Ovary (tissue), 3 donors: ENCODE results near the gene GAK.

Experiments used
- CTCF ChIP-seq, 3 donors: fragments of 450-650 bp in 2 of 3; fragments of 200-600 bp in 1 of 3; IDR thresholded peaks; one replicate each; pipeline versions ENCODE4 v1.5.1 to v1.8.0; 2016 to 2022; ENCODE audit warnings: antibody characterized with exemption in 3 of 3, mild to moderate bottlenecking in 1 of 3
- EP300 ChIP-seq: sonication (generic); formaldehyde crosslinking; IDR thresholded peaks from one replicate; pipeline ENCODE4 v1.6.1; 2017; ENCODE audit warnings: antibody characterized with exemption
- POLR2A ChIP-seq: fragments of 450-650 bp; IDR thresholded peaks from one replicate; pipeline ENCODE4 v1.6.1; 2017; ENCODE audit warnings: antibody characterized with exemption, mild to moderate bottlenecking, moderate library complexity
- donor health status: DM: no; HTN: no; CAD: no.

- TF ChIP-seq EP300 (no peak), CTCF (IDR thresholded peaks at IDR 0.05) (no peak), POLR2A (no peak)
Measured at GRCh38 chr4:884896-885295, 47.2 kb downstream of the GAK start.
